ENCODE results near the gene BFAR.

The BFAR gene

DNA sequence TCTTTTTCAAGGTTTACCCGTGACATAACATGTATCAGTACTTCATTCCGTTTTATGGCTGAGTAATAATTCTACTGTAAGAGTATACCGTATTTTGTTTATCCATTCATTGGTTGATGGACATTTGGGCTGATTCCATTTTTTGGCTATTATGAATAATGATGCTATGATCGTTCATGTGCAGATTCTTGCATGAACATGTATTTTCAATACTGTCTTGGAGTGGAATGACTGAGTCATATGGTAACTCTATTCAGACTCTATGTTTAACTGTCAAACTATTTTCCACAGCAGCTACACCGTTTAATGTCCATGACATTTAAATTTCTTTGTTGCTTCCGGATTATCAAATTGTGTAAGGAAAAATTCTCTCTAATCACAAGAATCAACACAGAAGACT is 17.9 kb downstream of the BFAR start:
- no peaks in the 10 kb centered on the region for H3K27me3 ChIP-seq (replicated peaks in 2 of 5; ENCODE audit: control insufficient read depth in 4 of 5, insufficient read depth in 5 of 5, low read length in 4 of 5)
- H3K27ac ChIP-seq (ENCODE audit: insufficient read depth in 1 of 2, low read depth in 1 of 2, low read length in 2 of 2, poor library complexity in 1 of 2, severe bottlenecking in 2 of 2), result no peak overlapping the region
- H3K4me3 ChIP-seq (ENCODE audit: control insufficient read depth in 1 of 7, extremely low read depth in 1 of 7, insufficient read depth in 4 of 7, low read depth in 2 of 7, low read length in 6 of 7), result no peak overlapping the region
- ChIA-PET POLR2A (no interaction called here), CTCF (no interaction called here)
- H3K4me1 ChIP-seq (ENCODE audit: control extremely low read depth in 1 of 4, control insufficient read depth in 4 of 4, insufficient read depth in 4 of 4, low read length in 3 of 4), result no peaks in the 10 kb centered on the region
- WGBS (ENCODE audit: insufficient coverage), result 87% methylated on average over 3 of the region's 6 CpGs
- DNase-seq, result no peak
- peaks cover 14 to 76% (median 40%) of the 10 kb centered on the region in 4 experiments for H3K36me3 ChIP-seq (ENCODE audit: control insufficient read depth in 4 of 4, insufficient read depth in 4 of 4, low read length in 3 of 4)
- no peaks in the 10 kb centered on the region for H3K9me3 ChIP-seq (ENCODE audit: control extremely low read depth in 1 of 5, control insufficient read depth in 4 of 5, insufficient read depth in 2 of 5, low read depth in 1 of 5, low read length in 4 of 5)

DNA sequence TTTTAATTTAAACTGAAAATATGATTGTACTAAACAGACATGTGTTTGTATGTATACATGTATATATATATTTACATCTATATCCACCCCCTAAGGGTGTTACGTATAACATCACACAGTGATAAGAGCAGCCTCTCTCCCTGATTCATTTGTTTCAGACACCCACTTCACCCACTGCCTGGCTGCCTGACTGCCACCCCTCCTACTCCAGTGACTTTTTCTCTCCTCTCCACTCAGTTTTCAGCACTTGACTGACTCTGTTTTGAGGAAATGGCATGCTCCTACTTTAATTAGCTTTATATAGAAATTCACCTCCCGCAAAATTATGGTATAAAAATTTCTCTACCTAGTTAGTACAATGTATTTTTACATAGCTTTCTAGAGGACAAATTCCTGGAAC is 20.0 kb downstream of the BFAR start:
- no peak for DNase-seq
- WGBS (ENCODE audit: insufficient coverage), result 100% methylated on average over 1 of the region's 2 CpGs
- POLR2A ChIA-PET, result interaction anchor here (0.7 kb wide), 1 partner anchor 68 kb away, joined by 4 read pairs; no protein-coding TSS in a partner anchor
- H3K27ac ChIP-seq (ENCODE audit: insufficient read depth in 1 of 2, low read depth in 1 of 2, low read length in 2 of 2, poor library complexity in 1 of 2, severe bottlenecking in 2 of 2), result no peak overlapping the region
- no peak overlapping the region for H3K4me3 ChIP-seq (ENCODE audit: control insufficient read depth in 1 of 7, extremely low read depth in 1 of 7, insufficient read depth in 4 of 7, low read depth in 2 of 7, low read length in 6 of 7)
- no peaks in the 10 kb centered on the region for H3K27me3 ChIP-seq (replicated peaks in 2 of 5; ENCODE audit: control insufficient read depth in 4 of 5, insufficient read depth in 5 of 5, low read length in 4 of 5)
- peaks cover 0 to under 1% (median 0%) of the 10 kb centered on the region in 4 experiments for H3K4me1 ChIP-seq (ENCODE audit: control extremely low read depth in 1 of 4, control insufficient read depth in 4 of 4, insufficient read depth in 4 of 4, low read length in 3 of 4)
- no peaks in the 10 kb centered on the region for H3K9me3 ChIP-seq (ENCODE audit: control extremely low read depth in 1 of 5, control insufficient read depth in 4 of 5, insufficient read depth in 2 of 5, low read depth in 1 of 5, low read length in 4 of 5)
- H3K36me3 ChIP-seq (ENCODE audit: control insufficient read depth in 4 of 4, insufficient read depth in 4 of 4, low read length in 3 of 4), result peaks cover 15 to 78% (median 44%) of the 10 kb centered on the region in 4 experiments
- CTCF ChIA-PET, result no interaction called here

DNA sequence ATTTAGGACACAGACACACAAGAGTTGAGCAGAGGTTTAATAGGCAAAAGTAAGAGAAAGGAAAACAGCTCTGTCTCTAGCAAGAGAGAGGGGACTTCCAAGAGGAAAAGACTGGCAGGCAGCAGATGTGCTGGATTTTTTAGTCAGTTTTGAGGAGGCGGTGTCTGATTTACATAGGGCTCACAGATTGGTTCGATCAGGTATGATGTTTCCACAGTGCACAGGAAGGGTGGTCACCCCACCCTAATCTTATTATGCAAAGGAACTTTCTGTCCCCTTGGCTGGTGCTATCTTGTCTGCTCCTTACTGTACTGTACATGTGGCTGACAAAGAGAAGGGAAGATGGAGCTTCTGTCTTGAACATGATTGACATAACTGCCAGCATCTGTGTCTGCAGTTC is 25.3 kb downstream of the BFAR start:
- Histone ChIP-seq H3K36me3 (ENCODE audit: control insufficient read depth in 4 of 4, insufficient read depth in 4 of 4, low read length in 3 of 4) (peaks cover 13 to 64% (median 31%) of the 10 kb centered on the region in 4 experiments), H3K9me3 (ENCODE audit: control extremely low read depth in 1 of 5, control insufficient read depth in 4 of 5, insufficient read depth in 2 of 5, low read depth in 1 of 5, low read length in 4 of 5) (no peaks in the 10 kb centered on the region), H3K4me3 (ENCODE audit: control insufficient read depth in 1 of 7, extremely low read depth in 1 of 7, insufficient read depth in 4 of 7, low read depth in 2 of 7, low read length in 6 of 7) (no peak overlapping the region), H3K27me3 (replicated peaks in 2 of 5; ENCODE audit: control insufficient read depth in 4 of 5, insufficient read depth in 5 of 5, low read length in 4 of 5) (no peaks in the 10 kb centered on the region), H3K27ac (ENCODE audit: insufficient read depth in 1 of 2, low read depth in 1 of 2, low read length in 2 of 2, poor library complexity in 1 of 2, severe bottlenecking in 2 of 2) (no peak overlapping the region), H3K4me1 (ENCODE audit: control extremely low read depth in 1 of 4, control insufficient read depth in 4 of 4, insufficient read depth in 4 of 4, low read length in 3 of 4) (peaks cover 0 to 2% (median 0%) of the 10 kb centered on the region in 4 experiments)
- 100% methylated on average over 1 of the region's 2 CpGs for WGBS (ENCODE audit: insufficient coverage)
- ChIA-PET CTCF (no interaction called here), POLR2A (no interaction called here)
- DNase-seq, result peak in 2 of 3 donors; percentile 8 to 19

DNA sequence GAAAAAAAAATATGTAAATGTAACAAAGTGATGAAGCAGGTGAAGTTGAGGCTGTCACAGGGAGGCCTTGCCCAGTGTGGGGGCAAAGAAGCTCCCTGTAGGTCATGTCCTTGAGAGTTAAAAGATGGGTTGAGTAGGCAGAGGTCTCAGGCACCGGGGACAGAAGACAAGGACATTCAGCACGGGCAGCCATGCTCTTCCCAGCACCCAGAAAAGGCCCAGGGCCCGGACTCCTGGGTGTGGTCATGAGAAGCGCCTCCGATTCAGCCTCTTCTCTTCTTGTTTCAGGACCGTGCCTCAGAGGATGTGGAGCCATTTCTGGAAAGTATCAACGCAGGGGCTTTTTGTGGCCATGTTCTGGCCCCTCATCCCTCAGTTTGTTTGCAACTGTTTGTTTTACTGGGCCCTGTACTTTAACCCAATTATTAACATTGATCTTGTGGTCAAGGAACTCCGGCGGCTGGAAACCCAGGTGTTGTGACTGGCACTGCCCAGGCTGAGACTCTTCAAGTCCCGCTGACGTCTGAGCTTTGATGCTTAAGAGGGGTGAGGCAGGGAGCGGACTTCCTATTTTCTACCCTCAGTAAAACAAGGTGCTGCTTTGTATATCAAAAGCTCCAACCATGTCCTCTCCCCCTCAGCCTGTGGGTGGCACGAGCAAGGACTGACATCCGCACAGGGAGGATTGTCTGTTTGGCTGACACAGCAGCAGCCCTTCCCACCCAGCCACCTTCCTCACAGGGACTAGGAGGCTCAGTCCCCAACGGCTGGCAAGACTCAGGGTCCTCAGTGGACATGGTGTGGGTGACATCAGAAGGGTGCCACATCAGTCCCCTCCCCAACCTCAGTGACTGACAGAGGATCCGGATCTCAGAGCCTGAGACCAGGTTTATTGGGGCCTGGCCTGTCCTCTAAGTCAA is 34.9 kb downstream of the BFAR start:
- H3K27me3 ChIP-seq (replicated peaks in 2 of 5; ENCODE audit: control insufficient read depth in 4 of 5, insufficient read depth in 5 of 5, low read length in 4 of 5), result no peaks in the 10 kb centered on the region
- no peak overlapping the region for H3K4me3 ChIP-seq (ENCODE audit: control insufficient read depth in 1 of 7, extremely low read depth in 1 of 7, insufficient read depth in 4 of 7, low read depth in 2 of 7, low read length in 6 of 7)
- WGBS (ENCODE audit: insufficient coverage), result 95% methylated on average over 14 of the region's 16 CpGs
- no peaks in the 10 kb centered on the region for H3K4me1 ChIP-seq (ENCODE audit: control extremely low read depth in 1 of 4, control insufficient read depth in 4 of 4, insufficient read depth in 4 of 4, low read length in 3 of 4)
- DNase-seq, result no peak
- POLR2A ChIA-PET, result no interaction called here
- CTCF ChIA-PET, result no interaction called here
- no peaks in the 10 kb centered on the region for H3K9me3 ChIP-seq (ENCODE audit: control extremely low read depth in 1 of 5, control insufficient read depth in 4 of 5, insufficient read depth in 2 of 5, low read depth in 1 of 5, low read length in 4 of 5)
- peak overlapping the region in 1 of 2 experiments; percentile 1 for H3K27ac ChIP-seq (ENCODE audit: insufficient read depth in 1 of 2, low read depth in 1 of 2, low read length in 2 of 2, poor library complexity in 1 of 2, severe bottlenecking in 2 of 2)
- H3K36me3 ChIP-seq (ENCODE audit: control insufficient read depth in 4 of 4, insufficient read depth in 4 of 4, low read length in 3 of 4), result peaks cover 20 to 57% (median 45%) of the 10 kb centered on the region in 4 experiments

DNA sequence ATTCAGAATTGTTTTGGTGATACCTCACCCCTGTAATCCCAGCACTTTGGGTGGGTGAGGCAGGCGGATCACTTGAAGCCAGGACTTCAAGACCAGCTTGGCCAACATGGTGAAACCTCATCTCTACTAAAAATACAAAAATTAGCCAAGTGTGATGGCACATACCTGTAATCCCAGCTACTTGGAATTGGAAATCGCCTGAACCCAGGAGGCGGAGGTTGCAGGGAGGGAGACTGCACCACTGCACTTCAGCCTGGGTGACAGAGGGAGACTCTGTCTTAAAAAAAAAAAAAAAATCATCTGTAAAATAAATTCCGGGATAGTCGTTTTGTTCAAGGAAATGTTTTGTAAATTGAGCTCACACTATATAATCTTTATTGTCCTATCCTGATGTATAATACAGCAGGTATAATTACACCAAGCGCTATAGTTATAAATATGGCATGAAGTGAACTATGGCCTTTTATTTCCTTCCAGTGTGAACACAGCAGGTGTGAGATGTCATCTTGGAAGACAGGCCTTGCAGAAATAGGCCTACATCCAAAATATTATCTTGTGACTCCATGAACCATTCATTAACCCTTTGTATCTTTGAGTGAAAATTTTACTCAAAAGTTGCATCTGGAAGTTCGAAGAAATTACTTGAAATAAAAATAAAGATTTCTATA is 35.9 kb downstream of the BFAR start:
- no peaks in the 10 kb centered on the region for H3K27me3 ChIP-seq (replicated peaks in 2 of 5; ENCODE audit: control insufficient read depth in 4 of 5, insufficient read depth in 5 of 5, low read length in 4 of 5)
- H3K9me3 ChIP-seq (ENCODE audit: control extremely low read depth in 1 of 5, control insufficient read depth in 4 of 5, insufficient read depth in 2 of 5, low read depth in 1 of 5, low read length in 4 of 5), result no peaks in the 10 kb centered on the region
- 100% methylated on average over 3 of the region's 7 CpGs for WGBS (ENCODE audit: insufficient coverage)
- no peaks in the 10 kb centered on the region for H3K4me1 ChIP-seq (ENCODE audit: control extremely low read depth in 1 of 4, control insufficient read depth in 4 of 4, insufficient read depth in 4 of 4, low read length in 3 of 4)
- no peak overlapping the region for H3K4me3 ChIP-seq (ENCODE audit: control insufficient read depth in 1 of 7, extremely low read depth in 1 of 7, insufficient read depth in 4 of 7, low read depth in 2 of 7, low read length in 6 of 7)
- ChIA-PET POLR2A (interaction anchor here (0.7 kb wide), 1 partner anchor 27 kb away, joined by 4 read pairs; no protein-coding TSS in a partner anchor), CTCF (no interaction called here)
- DNase-seq, result no peak
- H3K27ac ChIP-seq (ENCODE audit: insufficient read depth in 1 of 2, low read depth in 1 of 2, low read length in 2 of 2, poor library complexity in 1 of 2, severe bottlenecking in 2 of 2), result no peak overlapping the region
- H3K36me3 ChIP-seq (ENCODE audit: control insufficient read depth in 4 of 4, insufficient read depth in 4 of 4, low read length in 3 of 4), result peaks cover 20 to 49% (median 39%) of the 10 kb centered on the region in 4 experiments

DNA sequence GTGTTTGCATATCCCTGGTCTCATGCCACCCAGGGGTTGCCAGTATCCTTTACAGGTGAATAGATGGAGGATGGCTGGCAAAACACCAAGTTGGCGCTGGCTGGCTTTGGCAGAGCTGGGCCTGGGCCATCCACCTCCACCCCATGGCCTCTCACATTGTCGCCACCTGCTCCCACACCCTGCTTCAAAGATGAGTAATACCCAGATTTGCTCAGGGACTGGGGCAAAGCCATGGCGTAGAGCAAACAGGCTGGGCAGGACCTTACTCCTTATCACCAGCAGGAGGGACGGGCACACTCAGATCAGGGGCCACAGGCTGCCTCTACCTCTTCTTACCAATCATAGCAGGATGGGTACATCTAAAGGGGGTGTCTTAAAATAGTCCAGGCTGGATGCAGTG is 37.0 kb downstream of the BFAR start:
- no peak for DNase-seq
- Histone ChIP-seq H3K27me3 (replicated peaks in 2 of 5; ENCODE audit: control insufficient read depth in 4 of 5, insufficient read depth in 5 of 5, low read length in 4 of 5) (no peaks in the 10 kb centered on the region), H3K36me3 (ENCODE audit: control insufficient read depth in 4 of 4, insufficient read depth in 4 of 4, low read length in 3 of 4) (peaks cover 20 to 38% (median 29%) of the 10 kb centered on the region in 4 experiments), H3K27ac (ENCODE audit: insufficient read depth in 1 of 2, low read depth in 1 of 2, low read length in 2 of 2, poor library complexity in 1 of 2, severe bottlenecking in 2 of 2) (no peak overlapping the region), H3K4me3 (ENCODE audit: control insufficient read depth in 1 of 7, extremely low read depth in 1 of 7, insufficient read depth in 4 of 7, low read depth in 2 of 7, low read length in 6 of 7) (no peak overlapping the region), H3K4me1 (ENCODE audit: control extremely low read depth in 1 of 4, control insufficient read depth in 4 of 4, insufficient read depth in 4 of 4, low read length in 3 of 4) (no peaks in the 10 kb centered on the region), H3K9me3 (ENCODE audit: control extremely low read depth in 1 of 5, control insufficient read depth in 4 of 5, insufficient read depth in 2 of 5, low read depth in 1 of 5, low read length in 4 of 5) (no peaks in the 10 kb centered on the region)
- ChIA-PET POLR2A (no interaction called here), CTCF (no interaction called here)
- WGBS (ENCODE audit: insufficient coverage), result no CpG with 5 or more reads among the region's 4 CpGs

DNA sequence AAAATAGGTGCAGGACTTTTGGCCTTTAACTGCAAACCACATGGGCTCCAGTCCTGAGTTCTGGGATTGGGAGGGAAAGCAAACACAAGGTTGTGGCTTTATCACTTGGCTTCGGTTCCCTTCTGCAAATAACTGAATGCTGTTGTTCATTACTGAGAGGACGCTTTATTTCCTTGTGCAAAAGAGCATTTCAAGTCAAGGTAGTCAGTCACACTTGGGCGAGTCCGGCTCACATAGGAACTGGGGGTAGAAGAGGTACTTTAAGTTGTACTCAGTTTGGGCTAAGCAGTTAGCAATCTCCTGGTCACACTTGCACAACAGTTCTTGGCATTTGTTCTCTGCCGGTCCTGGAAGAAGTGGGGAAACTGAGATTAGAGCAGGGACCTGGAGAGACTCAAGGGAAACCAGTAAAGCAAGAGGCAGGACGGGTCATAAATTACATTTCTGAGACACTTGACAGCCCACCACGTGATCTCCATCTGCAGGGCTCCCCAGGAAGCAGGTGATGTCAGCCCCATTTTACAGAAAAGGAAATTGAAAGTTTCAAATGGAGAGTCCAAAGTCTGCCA is 39.7 kb downstream of the BFAR start:
- 71% methylated on average over 5 of the region's 7 CpGs for WGBS (ENCODE audit: insufficient coverage)
- H3K36me3 ChIP-seq (ENCODE audit: control insufficient read depth in 4 of 4, insufficient read depth in 4 of 4, low read length in 3 of 4), result peaks cover 8 to 13% (median 11%) of the 10 kb centered on the region in 4 experiments
- H3K27me3 ChIP-seq (replicated peaks in 2 of 5; ENCODE audit: control insufficient read depth in 4 of 5, insufficient read depth in 5 of 5, low read length in 4 of 5), result no peaks in the 10 kb centered on the region
- CTCF ChIA-PET, result no interaction called here
- no peak overlapping the region for H3K27ac ChIP-seq (ENCODE audit: insufficient read depth in 1 of 2, low read depth in 1 of 2, low read length in 2 of 2, poor library complexity in 1 of 2, severe bottlenecking in 2 of 2)
- DNase-seq, result no peak
- no peaks in the 10 kb centered on the region for H3K4me1 ChIP-seq (ENCODE audit: control extremely low read depth in 1 of 4, control insufficient read depth in 4 of 4, insufficient read depth in 4 of 4, low read length in 3 of 4)
- H3K4me3 ChIP-seq (ENCODE audit: control insufficient read depth in 1 of 7, extremely low read depth in 1 of 7, insufficient read depth in 4 of 7, low read depth in 2 of 7, low read length in 6 of 7), result no peak overlapping the region
- no peaks in the 10 kb centered on the region for H3K9me3 ChIP-seq (ENCODE audit: control extremely low read depth in 1 of 5, control insufficient read depth in 4 of 5, insufficient read depth in 2 of 5, low read depth in 1 of 5, low read length in 4 of 5)
- POLR2A ChIA-PET, result no interaction called here

All from common myeloid progenitor, CD34-positive (primary cell).